GM21528 (cell line): ENCODE data around the gene TIMM50.
"Not testable (repeated sequence)": the region's sequence is repeated elsewhere in the genome, so short reads cannot be mapped to it uniquely, and the experiment has no call there.

ENCODE experiments used
- ATAC-seq: cut with Tn5 transposase; IDR thresholded peaks from one replicate; pipeline ENCODE4 v1.9.1; 2021; ENCODE audit warnings: mild to moderate bottlenecking, moderate library complexity; ENCODE audit not compliant: unreplicated experiment, low FRiP score

TIMM50 gene

GRCh38 chr19:39469036-39469435 is 11.6 kb upstream of the TIMM50 start:
- ATAC-seq, result no peak

GRCh38 chr19:39469567-39469966 is 11.1 kb upstream of the TIMM50 start:
- no peak for ATAC-seq

- no peak for ATAC-seq
These were observed 9.8 kb upstream of the TIMM50 start for GRCh38 chr19:39470724-39471339.

GRCh38 chr19:39471756-39472536 is 8.7 kb upstream of the TIMM50 start:
- no peak for ATAC-seq

- no peak for ATAC-seq
These were observed 7.7 kb upstream of the TIMM50 start for GRCh38 chr19:39472746-39473442.

GRCh38 chr19:39473443-39473960 is 7.1 kb upstream of the TIMM50 start:
- no peak for ATAC-seq

GRCh38 chr19:39474139-39474620 is 6.5 kb upstream of the TIMM50 start:
- no peak for ATAC-seq

- ATAC-seq, result no peak
These were observed 4.9 kb upstream of the TIMM50 start for GRCh38 chr19:39475748-39476147.

- not testable (repeated sequence) for ATAC-seq
These were observed 1.3 kb upstream of the TIMM50 start for GRCh38 chr19:39479319-39479801.

- no peak for ATAC-seq
These were observed 722 bp upstream of the TIMM50 start for GRCh38 chr19:39479916-39480315.

- ATAC-seq, result no peak
These were observed 549 bp downstream of the TIMM50 start for GRCh38 chr19:39481229-39481545.

GRCh38 chr19:39481676-39482075 is 1.0 kb downstream of the TIMM50 start:
- ATAC-seq, result no peak

- ATAC-seq, result no peak
These were observed 2.5 kb downstream of the TIMM50 start for GRCh38 chr19:39483141-39483540.

- ATAC-seq, result no peak
These were observed 9.1 kb downstream of the TIMM50 start for GRCh38 chr19:39489756-39490155.

- ATAC-seq, result no peak
These were observed 11.6 kb downstream of the TIMM50 start for GRCh38 chr19:39492225-39492624.

- no peak for ATAC-seq
These were observed 12.2 kb downstream of the TIMM50 start for GRCh38 chr19:39492788-39493187.

GRCh38 chr19:39494661-39495060 is 14.0 kb downstream of the TIMM50 start:
- no peak for ATAC-seq

GRCh38 chr19:39496063-39496462 is 15.4 kb downstream of the TIMM50 start:
- ATAC-seq, result no peak

GRCh38 chr19:39497701-39497995 is 17.0 kb downstream of the TIMM50 start:
- no peak for ATAC-seq

- no peak for ATAC-seq
These were observed 17.6 kb downstream of the TIMM50 start for GRCh38 chr19:39497996-39498797.
